DND-41 (cell line): ENCODE results near the gene ASB1.

ENCODE experiments used
- CTCF ChIP-seq: IDR thresholded peaks from 2 replicates; pipeline ENCODE4 v1.5.1; 2012; ENCODE audit warnings: borderline replicate concordance, low read length, moderate library complexity, mild to moderate bottlenecking; ENCODE audit not compliant: poor library complexity, severe bottlenecking; ENCODE audit errors: extremely low read depth
- EZH2 ChIP-seq: IDR thresholded peaks from 3 replicates; pipeline ENCODE4 v1.6.1; 2012; ENCODE audit warnings: borderline replicate concordance, low read depth, mild to moderate bottlenecking, moderate library complexity, low read length, inconsistent platforms; ENCODE audit not compliant: severe bottlenecking

GRCh38 chr2:238418999-238419546 lies 7.7 kb upstream of the ASB1 start:
- TF ChIP-seq CTCF (no peak), EZH2 (no peak)
